ENCODE results near the gene FAM107B.
"Not testable (repeated sequence)": the region's sequence is repeated elsewhere in the genome, so short reads cannot be mapped to it uniquely, and the experiment has no call there.

FAM107B gene

DNA sequence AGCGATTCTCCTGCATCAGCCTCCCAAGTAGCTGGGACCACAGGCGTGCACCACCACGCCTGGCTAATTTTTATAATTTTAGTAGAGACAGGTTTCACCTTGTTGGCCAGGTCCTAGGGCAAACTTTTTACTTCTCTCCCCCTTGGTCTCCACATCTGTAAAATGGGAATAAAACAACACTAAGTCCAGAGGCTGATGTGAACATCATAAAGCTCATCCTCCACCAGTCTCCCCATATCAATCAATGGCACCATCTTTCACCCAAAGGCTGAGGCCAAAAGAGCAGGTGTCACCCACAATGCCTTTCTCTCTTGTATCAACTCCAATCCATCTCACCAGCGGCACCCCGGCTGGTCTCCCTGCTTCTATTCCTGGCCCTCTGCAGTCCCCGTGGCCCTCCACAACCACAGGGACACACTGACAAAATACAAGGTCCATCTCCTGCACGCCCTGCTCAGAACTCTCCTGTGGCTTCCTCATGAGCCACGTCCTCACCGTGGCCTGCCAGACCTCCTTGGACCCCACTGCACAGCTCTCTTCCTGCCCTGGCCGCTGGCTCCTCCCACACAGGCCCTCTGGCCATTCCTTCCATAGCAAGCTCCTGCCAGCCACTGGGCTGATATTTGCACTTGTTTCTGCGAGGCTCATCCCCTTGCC, 179.0 kb downstream of the FAM107B start:
- no peak for DNase-seq

DNA sequence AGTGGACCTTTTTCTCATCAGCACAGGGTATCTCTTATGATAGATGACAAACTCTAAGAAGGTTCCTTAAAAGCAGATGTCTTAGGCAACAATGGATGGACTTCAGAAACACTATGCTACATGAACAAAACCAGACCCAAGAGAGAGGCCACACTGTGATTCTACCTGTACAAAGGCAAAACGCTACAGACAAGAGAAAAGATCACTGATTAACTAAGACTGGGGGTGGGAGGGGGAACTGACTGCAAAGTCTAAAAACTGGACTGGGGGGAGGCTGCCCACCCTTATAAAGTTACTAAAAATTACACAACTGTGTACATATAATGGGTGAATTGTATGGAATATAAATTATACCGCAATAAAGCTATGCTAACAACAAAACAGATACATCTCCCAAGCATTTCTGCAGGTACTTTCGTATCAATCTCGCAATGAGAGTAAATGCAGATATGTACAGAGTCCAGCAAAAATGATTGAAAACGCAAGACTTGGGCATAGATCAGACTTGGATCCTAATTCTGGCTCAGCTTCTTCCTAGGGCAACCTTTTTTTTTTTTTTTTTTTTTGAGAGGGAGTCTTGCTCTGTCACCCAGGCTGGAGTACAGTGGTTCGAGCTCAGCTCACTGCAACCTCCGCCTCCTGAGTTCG, 179.7 kb downstream of the FAM107B start:
- DNase-seq, result no peak

DNA sequence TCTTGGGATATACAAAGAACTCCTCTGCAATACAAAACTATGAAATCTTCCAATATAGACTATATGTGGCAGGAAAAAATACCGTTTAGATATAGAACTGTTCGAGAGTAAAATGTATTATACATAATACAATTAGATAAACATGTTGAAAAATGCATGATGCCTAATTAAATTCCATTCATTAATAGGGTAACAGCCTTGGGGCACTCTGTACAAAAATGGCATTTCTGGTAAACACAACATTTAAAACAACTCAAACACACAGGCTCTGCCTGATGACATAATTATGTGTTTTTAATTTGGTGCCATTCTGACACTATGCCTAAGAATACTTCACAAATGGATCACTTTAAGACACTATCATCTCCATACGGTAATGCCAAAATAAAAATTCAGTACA, 180.9 kb downstream of the FAM107B start:
- no peak for DNase-seq

DNA sequence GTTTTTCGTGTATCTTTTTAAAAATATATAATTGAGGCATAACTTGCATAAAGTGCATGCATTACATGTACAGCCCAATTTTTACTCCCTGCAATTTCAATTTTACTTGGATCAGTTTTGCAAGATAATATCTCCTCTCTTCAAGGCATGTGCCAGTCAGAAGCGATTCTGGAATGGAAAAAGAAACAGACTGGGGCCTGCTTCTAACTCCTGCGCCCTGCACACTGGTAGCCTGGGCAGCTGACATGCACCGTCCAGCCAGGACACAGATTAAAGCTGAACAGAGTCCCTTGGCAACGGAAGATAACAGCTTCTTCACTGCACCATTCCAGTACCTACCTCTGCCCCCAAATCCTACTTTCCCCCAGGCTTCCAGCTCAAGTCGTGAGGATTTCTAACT, 182.1 kb downstream of the FAM107B start:
- DNase-seq, result no peak

DNA sequence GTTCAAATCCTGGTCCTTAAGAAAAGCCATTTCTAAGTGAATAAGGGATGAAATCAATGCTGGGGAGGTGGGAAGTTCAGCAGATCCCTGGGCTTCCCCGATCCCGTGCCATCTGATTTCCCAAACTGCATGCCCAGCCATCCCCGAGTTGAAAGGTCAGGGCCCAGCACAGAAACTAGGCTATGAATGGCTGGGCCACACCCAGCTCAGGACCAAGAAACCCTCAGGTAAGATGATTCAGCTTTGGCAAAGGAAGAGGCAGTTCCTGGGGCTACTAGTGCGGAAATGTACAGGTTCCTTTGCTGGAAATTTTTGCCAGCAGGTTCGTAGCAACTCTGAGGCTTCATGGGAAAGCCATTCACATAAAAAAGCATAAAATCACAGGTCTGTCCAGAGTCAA, 182.7 kb downstream of the FAM107B start:
- no peak for DNase-seq

DNA sequence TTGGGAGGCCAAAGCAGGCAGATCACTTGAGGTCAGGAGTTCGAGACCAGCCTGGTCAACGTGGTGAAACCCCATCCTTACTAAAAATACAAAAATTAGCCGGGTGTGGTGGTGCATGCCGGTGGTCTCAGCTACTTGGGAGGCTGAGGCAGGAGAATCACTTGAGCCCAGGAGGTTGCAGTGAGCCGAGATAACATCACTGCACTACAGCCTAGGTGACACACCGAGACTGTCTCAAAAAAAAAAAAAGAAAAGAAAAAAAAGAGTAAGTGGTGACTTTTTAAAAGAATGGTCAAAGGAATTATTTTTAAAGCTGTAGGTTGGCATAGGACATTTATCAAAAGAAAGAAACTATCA, 185.8 kb downstream of the FAM107B start:
- DNase-seq, result not testable (repeated sequence)

DNA sequence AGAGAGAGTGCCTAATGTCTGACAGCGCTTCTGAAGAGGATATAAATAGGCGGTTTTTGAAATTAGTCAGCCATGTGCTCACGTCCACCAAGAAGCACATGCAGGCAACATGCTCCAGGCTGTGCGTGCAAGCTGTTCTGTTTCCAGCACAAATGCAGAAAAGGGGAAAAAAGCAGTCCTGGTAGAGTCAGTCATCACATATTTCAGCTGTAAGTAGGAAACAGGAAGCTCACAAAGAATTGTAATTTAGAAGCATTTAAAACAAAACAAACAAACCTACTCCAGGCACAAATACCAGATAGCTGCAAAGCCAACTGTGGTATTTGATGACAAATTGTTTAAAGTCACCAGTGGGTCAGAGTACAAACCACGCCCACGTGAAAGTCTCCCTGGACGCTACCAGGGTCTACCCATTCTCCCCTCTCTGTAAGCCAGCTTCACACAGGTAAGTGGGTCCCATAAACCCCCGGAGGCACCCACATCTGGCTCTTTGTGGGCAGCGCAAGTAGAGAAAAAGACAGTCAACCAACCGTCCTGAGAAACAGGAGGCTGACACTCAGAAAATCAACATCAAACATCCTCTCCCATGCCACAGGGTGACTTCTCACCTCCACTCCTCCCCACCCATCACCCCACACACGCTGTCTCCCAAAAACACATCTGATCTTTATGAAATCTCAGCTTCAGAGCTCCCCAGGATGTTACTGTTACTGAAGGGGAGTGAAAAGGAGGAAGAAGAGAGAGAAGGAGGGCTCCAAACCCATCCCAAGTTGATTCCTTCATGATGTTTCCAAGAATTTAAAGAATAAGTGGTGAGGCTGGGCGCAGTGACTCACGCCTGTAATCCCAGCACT, 186.4 kb downstream of the FAM107B start:
- no peak for DNase-seq

DNA sequence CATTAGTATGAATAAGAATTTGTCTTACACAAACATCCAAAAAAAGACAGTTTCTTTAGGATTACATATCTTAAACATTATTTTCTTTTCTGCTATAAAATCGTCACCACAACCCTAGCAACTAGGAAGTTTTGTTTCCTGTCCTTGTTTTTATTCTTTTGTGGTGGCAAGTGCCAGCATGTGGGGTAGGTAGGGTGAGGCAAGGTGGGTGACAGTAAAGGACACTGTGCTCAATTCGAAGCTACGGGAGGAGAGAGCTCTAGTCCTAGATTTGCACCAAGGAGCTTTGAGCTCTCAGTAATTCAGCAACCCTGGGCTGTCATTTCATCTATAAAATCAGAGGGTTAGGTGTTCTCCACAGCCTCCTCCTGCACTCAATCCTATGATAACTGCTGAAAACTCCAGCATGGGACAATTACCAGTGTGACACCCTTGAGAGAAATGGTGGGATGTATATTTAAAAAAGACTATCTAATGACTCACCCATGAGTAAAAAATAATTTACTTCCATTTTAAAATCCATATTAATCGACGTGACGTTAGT, 187.1 kb downstream of the FAM107B start:
- no peak for DNase-seq

DNA sequence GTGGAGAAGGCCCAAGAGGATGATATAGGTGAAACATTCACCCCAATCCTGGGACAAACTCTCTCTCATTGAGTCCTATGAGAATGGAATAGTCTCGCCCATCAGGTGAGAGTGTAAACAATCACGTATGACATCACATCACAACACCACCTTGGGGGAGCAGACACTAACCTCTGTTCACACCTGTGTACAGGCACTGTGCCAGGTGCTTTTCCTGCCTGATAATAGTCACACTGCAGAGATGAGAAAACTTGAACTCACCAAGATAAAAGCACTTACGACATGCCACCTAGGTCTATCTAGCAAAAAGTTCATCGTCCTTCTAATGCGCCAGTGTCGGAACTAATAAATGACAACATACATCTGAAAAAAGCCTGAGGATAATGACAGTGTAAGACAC, 187.8 kb downstream of the FAM107B start:
- no peak for DNase-seq

DNA sequence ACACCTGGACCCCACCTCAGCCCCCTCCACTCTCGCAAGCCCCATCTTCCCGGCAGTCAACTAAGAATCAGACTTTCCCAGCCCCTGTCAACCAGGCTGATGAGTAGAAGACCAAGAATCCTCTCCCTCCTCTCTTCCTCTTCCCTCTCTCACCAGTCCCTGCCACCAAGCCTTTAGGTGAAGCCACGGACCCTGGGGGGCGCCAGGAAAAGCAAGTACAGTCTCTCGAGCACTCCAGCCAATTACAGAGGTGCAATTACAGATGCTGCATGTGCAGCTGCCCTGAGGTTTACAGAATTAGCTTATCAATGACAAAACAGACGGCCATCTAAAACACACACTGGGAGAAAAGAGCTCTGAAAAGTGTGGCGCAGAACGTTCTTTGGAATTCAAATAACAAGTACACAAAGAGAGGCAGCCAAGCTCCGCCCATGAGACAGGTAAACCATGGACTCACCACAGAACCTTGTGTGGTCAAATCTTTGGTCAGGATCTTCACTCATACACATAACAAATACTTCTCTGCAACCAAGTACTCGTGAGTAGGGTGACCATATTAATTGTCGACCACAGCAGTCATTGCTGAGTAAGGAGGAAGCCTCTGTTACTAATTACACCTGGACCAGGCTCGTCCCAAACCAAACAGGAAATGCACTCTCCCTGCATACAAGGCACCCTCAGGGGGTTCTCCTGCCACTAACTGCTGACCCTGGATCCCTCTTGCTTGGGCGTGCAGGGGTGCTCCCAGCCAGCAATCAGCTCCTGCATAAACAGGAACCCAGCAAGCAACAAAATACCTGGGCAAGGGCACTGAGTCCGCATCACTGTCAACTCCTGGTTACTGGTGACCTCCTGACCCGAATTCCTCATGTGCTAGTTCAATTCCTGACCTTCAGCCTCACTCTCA, 189.2 kb downstream of the FAM107B start:
- no peak for DNase-seq

DNA sequence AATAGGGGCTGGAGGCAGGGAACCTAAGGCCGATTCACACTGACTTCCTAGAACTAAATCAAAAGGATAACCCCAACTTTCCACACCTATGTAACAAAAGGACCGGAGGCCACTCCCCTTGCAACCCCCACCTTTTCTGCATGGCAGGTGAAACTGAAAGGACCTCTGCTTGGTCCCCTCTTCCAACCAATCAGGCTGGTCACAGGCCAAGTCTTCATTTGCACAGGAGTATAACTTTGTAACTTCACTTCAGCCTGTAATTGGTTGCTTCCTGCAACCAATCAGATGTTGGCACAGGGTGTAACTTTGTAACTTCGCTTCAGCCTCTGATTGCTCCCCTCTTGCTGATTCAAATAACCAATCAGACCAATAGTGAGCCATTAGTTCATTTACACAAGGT, 190.0 kb downstream of the FAM107B start:
- no peak for DNase-seq

DNA sequence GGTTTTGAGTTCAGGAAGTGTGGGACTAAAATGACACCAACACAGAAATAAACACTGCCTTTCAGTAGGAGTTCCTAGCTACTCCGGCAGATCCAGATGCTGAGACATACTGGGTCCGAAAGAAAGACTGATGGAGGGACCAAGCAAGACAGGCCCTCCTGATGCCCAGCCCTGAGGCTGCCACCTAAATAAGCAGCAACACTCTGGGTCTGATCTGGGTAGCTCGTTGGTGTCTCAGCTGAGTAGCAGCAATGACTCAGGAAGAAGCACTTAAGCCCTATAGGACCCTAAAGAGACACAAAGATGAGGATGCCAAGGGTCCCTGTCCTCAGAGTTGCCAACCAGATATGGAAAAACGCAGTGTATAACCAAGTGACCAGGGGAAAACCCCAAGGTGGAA, 190.7 kb downstream of the FAM107B start:
- no peak for DNase-seq

DNA sequence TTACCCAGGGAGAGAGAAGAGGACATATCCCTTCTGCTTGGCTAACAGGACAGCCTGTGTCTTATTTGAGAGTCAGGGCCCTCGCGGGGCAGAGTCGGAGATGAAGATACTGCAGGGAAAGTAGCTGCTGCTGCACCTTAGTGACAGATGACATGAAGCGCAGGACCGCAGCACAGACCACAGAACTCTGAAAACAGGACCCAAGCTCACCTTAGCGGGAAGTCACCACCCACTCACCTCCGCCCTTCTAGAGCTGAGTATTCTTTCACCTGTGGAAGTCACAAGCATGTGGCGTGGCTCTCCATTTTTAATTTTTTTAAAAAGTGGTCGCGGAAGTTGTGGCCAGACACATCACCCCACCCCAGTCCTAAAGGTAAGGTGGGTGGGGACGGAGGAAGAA, 191.4 kb downstream of the FAM107B start:
- DNase-seq, result peak; percentile 59 to 66

DNA sequence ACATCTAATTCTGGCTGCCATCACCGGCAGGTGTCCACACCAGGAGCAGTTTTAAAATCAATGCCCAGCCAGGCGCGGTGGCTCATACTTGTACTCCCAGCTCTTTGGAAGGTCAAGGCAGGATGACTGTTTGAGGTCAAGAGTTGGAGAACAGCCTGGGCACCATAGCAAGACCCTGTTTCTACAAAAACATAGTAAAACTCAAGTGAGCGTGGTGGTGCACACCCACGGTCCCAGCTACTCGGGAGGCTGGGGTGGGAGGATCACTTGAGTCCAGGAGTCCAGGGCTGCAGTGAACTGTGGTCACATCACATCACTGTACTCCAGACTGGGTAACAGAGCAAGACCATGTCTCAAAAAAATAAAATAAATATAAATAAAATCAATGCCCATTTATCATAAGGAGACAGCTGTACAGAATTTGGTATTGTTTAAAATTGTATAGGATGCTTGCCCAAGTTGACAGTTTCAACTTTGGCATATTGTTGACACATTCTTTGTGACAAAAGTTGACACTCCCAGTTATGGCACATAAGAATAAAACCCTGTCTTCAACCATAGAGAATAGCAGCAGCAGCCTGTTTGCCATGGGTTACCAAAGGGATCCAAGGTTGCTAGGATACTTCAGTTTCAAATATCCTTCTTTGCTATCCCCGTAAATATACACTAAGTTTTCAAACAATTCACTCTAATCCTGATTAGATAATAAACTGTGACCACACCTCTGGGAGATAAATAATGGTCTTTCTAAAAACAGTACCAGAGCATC, 193.0 kb downstream of the FAM107B start:
- DNase-seq, result no peak

DNA sequence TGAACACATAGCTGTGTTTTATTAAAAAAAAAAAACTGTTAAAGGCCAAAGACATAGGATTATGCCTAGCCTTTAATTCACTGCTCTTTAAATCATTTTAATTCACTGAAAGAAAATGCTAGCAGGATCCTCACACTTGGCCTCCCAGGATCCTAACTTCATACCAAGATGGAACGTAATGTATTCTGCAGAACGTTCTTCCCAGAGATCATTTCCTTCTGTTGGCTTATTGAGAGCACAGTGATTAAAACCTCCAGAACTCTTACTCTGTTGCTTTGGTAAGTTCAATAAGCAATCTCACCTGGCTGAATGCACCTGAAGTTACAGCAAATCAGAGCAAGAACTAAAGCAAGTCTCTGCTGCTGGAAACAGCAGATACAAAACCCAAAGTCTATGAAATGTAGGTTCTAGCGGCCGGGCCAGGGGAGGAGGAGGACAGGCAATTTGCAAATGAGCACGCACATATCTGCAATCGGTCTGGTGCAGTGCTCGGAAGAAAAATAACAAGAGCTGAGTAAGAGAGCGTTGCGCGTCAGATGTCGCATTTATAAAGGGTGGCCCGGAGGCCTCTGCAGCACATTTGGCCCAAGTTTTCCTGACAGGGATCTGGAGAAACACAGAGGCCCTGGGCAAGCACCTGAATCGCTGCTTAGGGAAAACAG, 193.9 kb downstream of the FAM107B start:
- DNase-seq, result no peak

DNA sequence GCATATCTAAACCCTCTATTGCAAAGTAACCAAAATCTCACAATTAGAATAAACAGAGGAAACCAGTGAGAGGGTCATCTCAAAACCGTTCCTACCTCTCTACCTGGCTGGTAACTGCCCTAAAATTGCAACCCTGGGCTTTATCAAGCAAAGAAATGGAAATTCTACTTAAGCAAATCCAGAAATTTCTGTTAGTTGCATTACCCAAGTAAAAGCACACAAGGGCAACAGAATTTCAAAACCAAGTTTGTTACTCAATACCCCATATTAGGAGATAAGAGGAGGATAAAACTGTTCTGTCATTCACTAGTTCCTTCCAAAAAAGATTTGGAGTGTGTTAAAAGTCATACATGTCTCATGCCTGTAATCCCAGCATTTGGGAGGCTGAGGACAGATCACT, 195.3 kb downstream of the FAM107B start:
- DNase-seq, result no peak

DNA sequence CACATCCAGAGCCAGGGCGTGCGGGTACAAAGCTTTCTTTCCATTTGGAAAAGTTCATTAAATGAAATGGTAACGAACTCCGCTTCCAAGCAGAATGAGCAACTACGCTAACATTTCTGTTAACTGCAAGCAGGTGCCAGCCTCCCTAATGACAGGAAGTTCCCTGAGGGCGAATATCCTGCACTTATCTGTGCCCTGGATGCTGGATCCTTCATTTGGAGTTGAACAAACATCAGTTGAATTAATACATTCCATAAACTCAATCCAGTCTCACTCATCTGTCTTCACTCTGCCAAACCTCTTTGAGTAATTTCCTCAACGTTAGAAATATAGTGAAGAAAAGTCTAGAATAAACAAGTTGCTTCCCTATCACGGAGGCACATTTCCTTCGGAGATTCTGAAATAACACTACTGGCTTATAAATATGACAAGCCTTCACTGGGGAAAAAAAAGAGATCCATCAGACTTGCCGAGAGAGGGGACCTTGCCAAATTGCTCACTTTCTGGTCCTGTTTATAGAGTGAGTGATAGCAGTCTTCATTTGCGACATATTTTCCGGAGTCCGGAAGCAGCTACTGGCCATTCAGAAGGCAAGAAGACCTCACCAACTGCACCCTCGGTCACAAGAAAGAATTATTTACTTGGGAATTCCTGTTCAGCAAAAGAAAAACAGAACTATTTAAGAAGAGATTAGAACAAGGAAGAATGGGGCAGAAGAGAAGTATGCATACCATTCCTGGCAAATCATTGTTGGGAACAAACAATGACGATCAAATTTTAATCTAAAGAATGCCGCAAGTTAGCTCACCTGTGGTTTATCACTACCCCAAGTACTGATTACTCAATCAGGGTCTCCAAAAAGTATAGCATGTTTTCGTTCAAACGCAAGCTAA, 196.4 kb downstream of the FAM107B start:
- DNase-seq, result no peak

DNA sequence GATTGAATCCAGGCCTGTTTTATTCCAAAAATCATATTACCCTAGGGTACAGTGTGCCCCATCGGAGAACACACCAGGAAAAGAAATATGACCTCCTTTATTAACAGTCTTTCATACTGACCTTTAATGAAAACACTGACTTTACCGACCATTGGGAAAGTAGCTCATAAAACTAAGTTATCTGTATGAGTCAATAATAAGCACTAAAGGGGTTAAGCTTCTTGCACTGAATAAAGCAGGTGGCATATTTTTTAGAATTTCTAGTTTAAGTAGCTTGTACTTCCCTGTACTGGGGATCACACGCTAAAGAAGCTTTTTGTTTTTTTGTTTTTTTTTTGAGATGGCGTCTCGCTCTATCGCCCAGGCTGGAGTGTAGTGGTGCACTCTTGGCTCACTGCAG, 199.8 kb downstream of the FAM107B start:
- no peak for DNase-seq

DNA sequence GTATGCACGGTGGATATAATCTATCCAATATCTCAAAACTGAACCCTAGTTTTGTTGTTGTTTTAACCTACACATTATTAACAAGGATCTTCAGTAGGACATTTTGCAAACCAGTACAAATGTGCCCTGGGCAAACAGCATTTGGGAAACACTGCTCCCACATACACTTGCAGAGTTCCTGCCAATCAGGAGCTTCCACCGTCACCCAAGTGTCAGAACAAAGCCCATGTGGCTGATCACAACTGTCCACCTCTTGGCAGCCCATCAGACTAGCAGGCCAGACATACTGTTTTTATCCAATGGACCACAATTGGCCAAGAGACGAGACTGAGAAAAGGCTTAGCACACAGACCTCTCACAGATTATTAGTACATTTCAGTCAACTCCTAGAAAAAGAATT, 200.4 kb downstream of the FAM107B start:
- DNase-seq, result no peak

DNA sequence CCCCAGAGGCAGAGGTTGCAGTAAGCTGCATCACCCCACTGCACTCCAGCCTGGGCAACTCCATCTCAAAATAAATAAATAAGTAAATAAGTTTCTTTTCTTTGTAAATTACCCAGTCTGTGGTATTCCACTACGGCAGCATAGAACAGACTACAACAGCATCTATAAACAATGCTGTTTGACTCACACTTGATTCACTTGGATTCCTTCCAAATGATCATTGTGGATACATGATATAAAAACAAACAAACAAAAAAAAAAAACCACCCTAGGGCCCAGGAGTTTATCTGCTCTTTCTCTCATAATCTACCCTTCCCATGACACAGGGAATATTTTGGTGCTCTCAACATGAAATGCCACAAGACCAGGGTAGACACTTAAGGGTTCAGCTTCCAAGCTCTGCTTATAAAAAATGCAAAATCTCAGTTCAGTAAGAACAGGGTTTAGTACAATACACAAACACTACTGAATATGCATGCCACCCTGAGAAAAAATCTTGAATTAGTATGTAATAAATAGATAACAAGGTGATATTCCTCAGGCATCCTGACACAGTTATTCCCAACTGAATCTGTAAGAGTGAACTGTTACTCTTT, 200.9 kb downstream of the FAM107B start:
- DNase-seq, result no peak
